Liver (tissue), 9 donors: ENCODE data around the gene LCTL. TPM values are rescaled to one million over a fixed set of nuclear protein-coding genes. Genes with fewer than 3 reads are reported as not detected.

Experiments
- DNase-seq: peaks from one replicate; pipeline ENCODE4 v3.0.0-alpha.2; 2017; ENCODE audit warnings: low spot score
- H3K27ac ChIP-seq, 2 donors: one replicate each; pipeline ENCODE4 v1.7.0; 2013; ENCODE audit warnings: inconsistent platforms in 2 of 2, low read length in 2 of 2, control low read depth in 1 of 2, low read depth in 1 of 2, mild to moderate bottlenecking in 1 of 2
- H3K27me3 ChIP-seq, 4 donors: one replicate each; pipeline versions ENCODE4 v1.6.1 to v1.7.0; 2013; ENCODE audit warnings: low read length in 3 of 4, inconsistent platforms in 1 of 4, mild to moderate bottlenecking in 1 of 4, moderate library complexity in 1 of 4; ENCODE audit not compliant: control insufficient read depth in 4 of 4, insufficient read depth in 4 of 4
- H3K36me3 ChIP-seq, 4 donors: one replicate each; pipeline versions ENCODE4 v1.6.1 to v1.7.0; 2013; ENCODE audit warnings: low read length in 3 of 4, mild to moderate bottlenecking in 3 of 4, low read depth in 1 of 4, moderate library complexity in 1 of 4; ENCODE audit not compliant: control insufficient read depth in 4 of 4, insufficient read depth in 3 of 4
- H3K4me1 ChIP-seq, 4 donors: one replicate each; pipeline versions ENCODE4 v1.6.1 to v1.7.0; 2013; ENCODE audit warnings: low read length in 3 of 4, mild to moderate bottlenecking in 3 of 4, moderate library complexity in 1 of 4; ENCODE audit not compliant: control insufficient read depth in 4 of 4, insufficient read depth in 4 of 4
- H3K4me3 ChIP-seq, 3 donors: one replicate each; pipeline versions ENCODE4 v1.6.1 to v1.7.0; 2013; ENCODE audit warnings: low read length in 3 of 3, control low read depth in 1 of 3, low read depth in 1 of 3, mild to moderate bottlenecking in 1 of 3
- H3K9ac ChIP-seq, 2 donors: one replicate each; pipeline ENCODE4 v1.7.0; 2013; ENCODE audit warnings: low read length in 2 of 2, mild to moderate bottlenecking in 2 of 2, moderate library complexity in 2 of 2, control low read depth in 1 of 2, low read depth in 1 of 2
- H3K9me3 ChIP-seq, 4 donors: one replicate each; pipeline versions ENCODE4 v1.6.1 to v1.7.0; 2013; ENCODE audit warnings: low read length in 3 of 4; ENCODE audit not compliant: control insufficient read depth in 4 of 4
- ATF3 ChIP-seq: IDR thresholded peaks from 2 replicates; pipeline ENCODE4 v1.6.1; 2016; ENCODE audit warnings: antibody characterized with exemption
- CTCF ChIP-seq: fragments of 150-350 bp; IDR thresholded peaks from 2 replicates; pipeline ENCODE4 v1.5.1; 2017; ENCODE audit warnings: improper control_type of control experiment, low read depth, low read length; ENCODE audit not compliant: missing input control
- EGR1 ChIP-seq, 2 donors: IDR thresholded peaks; 2 replicates each; pipeline ENCODE4 v1.6.1; 2016 to 2018; ENCODE audit warnings: antibody characterized with exemption in 2 of 2, low read depth in 2 of 2
- GABPA ChIP-seq, 2 donors: IDR thresholded peaks in 1 of 2; conservative IDR thresholded peaks in 1 of 2; 2 replicates each; pipeline ENCODE4 v1.6.1; 2016; ENCODE audit warnings: antibody characterized with exemption in 2 of 2, mild to moderate bottlenecking in 1 of 2, moderate library complexity in 1 of 2
- HNF4A ChIP-seq, 2 donors: conservative IDR thresholded peaks; 2 replicates each; pipeline ENCODE4 v1.6.1; 2016; ENCODE audit warnings: antibody characterized with exemption in 2 of 2, mild to moderate bottlenecking in 2 of 2
- HNF4G ChIP-seq: IDR thresholded peaks from 2 replicates; pipeline ENCODE4 v1.6.1; 2016; ENCODE audit warnings: antibody characterized with exemption
- JUND ChIP-seq, 2 donors: IDR thresholded peaks; 2 replicates each; pipeline ENCODE4 v1.6.1; 2016; ENCODE audit warnings: antibody characterized with exemption in 2 of 2
- NR2F2 ChIP-seq: IDR thresholded peaks from 2 replicates; pipeline ENCODE4 v1.6.1; 2016; ENCODE audit warnings: antibody characterized with exemption
- RAD21 ChIP-seq, 2 donors: IDR thresholded peaks; 2 replicates each; pipeline ENCODE4 v1.6.1; 2016; ENCODE audit warnings: antibody characterized with exemption in 2 of 2, mild to moderate bottlenecking in 2 of 2
- REST ChIP-seq: IDR thresholded peaks from 2 replicates; pipeline ENCODE4 v1.6.1; 2016; ENCODE audit warnings: antibody characterized with exemption, mild to moderate bottlenecking
- RXRA ChIP-seq, 2 donors: IDR thresholded peaks; 2 replicates each; pipeline ENCODE4 v1.6.1; 2017 to 2018; ENCODE audit warnings: antibody characterized with exemption in 2 of 2, mild to moderate bottlenecking in 1 of 2
- SP1 ChIP-seq: IDR thresholded peaks from 2 replicates; pipeline ENCODE4 v1.6.1; 2018; ENCODE audit warnings: antibody characterized with exemption, mild to moderate bottlenecking
- TAF1 ChIP-seq: conservative IDR thresholded peaks from 2 replicates; pipeline ENCODE4 v1.6.1; 2016; ENCODE audit warnings: antibody characterized with exemption, mild to moderate bottlenecking
- YY1 ChIP-seq: IDR thresholded peaks from 2 replicates; pipeline ENCODE4 v1.6.1; 2016; ENCODE audit warnings: antibody characterized with exemption, mild to moderate bottlenecking
- WGBS: extraction: QIAGEN DNeasy Blood & Tissue Kit; methylation state at CpG from one replicate; pipeline ENCODE4 v1.1.7; 2013; 5-methylcytosine and 5-hydroxymethylcytosine counted together
- polyA plus RNA-seq, 2 donors: library from polyadenylated mRNA; stranded (reverse) in 1 of 2; unstranded in 1 of 2; fragments of 200-250 nt in 1 of 2; fragments of >200 nt in 1 of 2; fragmentation: Nextera tagmentation in 1 of 2; extraction: Ambion mirVana in 1 of 2; gene quantifications; one replicate each; pipeline versions ENCODE4 v1.2.1 to v1.2.3, GENCODE V29; 2013 to 2015
- total RNA-seq, 2 donors: library from RNA; depleted of rRNA; stranded (reverse); fragments of >200 nt; gene quantifications; one replicate each; pipeline ENCODE4 v1.2.3, GENCODE V29; 2014
- donor health status: healthy.
- donor health status: healthy.
- donor health status: healthy.
- donor health status: healthy.
- donor health status: healthy.

Gene LCTL
- total and polyA plus RNA-seq, 4 donors, result 0.13 TPM; not detected in 3

- H3K9ac ChIP-seq, result no peak overlapping the region
- no peaks in the 10 kb centered on the region for H3K9me3 ChIP-seq
- 86% methylated on average over 5 of the region's 5 CpGs for WGBS
- H3K27me3 ChIP-seq, result no peaks in the 10 kb centered on the region
- H3K4me1 ChIP-seq, result peaks cover 0 to 20% (median 6%) of the 10 kb centered on the region in 4 donors
- H3K36me3 ChIP-seq, result no peaks in the 10 kb centered on the region
- TF ChIP-seq JUND (IDR thresholded peaks at IDR 0.05), result no peak
- no peak for TF ChIP-seq ATF3
- TF ChIP-seq EGR1 (IDR thresholded peaks at IDR 0.05; ENCODE audit: low read depth in 2 of 2), result no peak
- no peak for TF ChIP-seq SP1
- no peak for TF ChIP-seq GABPA (IDR thresholded peaks at IDR 0.05 in 1 of 2, conservative IDR thresholded peaks at IDR 0.05 in 1 of 2)
- no peak for TF ChIP-seq NR2F2
- no peak for TF ChIP-seq HNF4A (conservative IDR thresholded peaks at IDR 0.05)
- TF ChIP-seq TAF1, result no peak
- TF ChIP-seq RXRA (IDR thresholded peaks at IDR 0.05), result no peak
- no peak for TF ChIP-seq YY1
- no peak for TF ChIP-seq HNF4G
- TF ChIP-seq CTCF, result no peak
- TF ChIP-seq RAD21 (IDR thresholded peaks at IDR 0.05), result no peak
- no peak overlapping the region for H3K4me3 ChIP-seq
- no peak for DNase-seq
- H3K27ac ChIP-seq, result no peak overlapping the region
Observed at GRCh38 chr15:66609876-66610275, 44.1 kb upstream of the LCTL start.

GRCh38 chr15:66608881-66609280, 43.1 kb upstream of the LCTL start:
- no peaks in the 10 kb centered on the region for H3K27me3 ChIP-seq
- no peak overlapping the region for H3K4me3 ChIP-seq
- no peak overlapping the region for H3K9ac ChIP-seq
- 92% methylated on average over 2 of the region's 2 CpGs for WGBS
- no peak for TF ChIP-seq CTCF
- no peak for TF ChIP-seq REST
- no peak overlapping the region for H3K27ac ChIP-seq
- no peaks in the 10 kb centered on the region for H3K36me3 ChIP-seq
- peaks cover 0 to 16% (median 6%) of the 10 kb centered on the region in 4 donors for H3K4me1 ChIP-seq
- no peaks in the 10 kb centered on the region for H3K9me3 ChIP-seq
- DNase-seq, result no peak
